HFF-Myc (cell line): ENCODE results near the gene TSPO2.
A peak's percentile ranks its signal among the peaks of the same experiment; 100 is the strongest.

Source experiments
- DNase-seq: peaks from one replicate; pipeline ENCODE4 v3.0.0-alpha.2; 2011; ENCODE audit warnings: low read depth; ENCODE audit errors: extremely low read depth
- H3K4me3 ChIP-seq: replicated peaks from 2 replicates; pipeline ENCODE4 v1.5.1; 2011; ENCODE audit warnings: low read depth, mild to moderate bottlenecking, control low read depth, low read length
- TF ChIP-seq, protein P1 (sequence below): IDR thresholded peaks from 2 replicates; pipeline ENCODE4 v1.5.1; 2012; ENCODE audit warnings: mild to moderate bottlenecking, low read depth, low read length, control low read depth; ENCODE audit errors: missing control alignments

Gene TSPO2

DNA sequence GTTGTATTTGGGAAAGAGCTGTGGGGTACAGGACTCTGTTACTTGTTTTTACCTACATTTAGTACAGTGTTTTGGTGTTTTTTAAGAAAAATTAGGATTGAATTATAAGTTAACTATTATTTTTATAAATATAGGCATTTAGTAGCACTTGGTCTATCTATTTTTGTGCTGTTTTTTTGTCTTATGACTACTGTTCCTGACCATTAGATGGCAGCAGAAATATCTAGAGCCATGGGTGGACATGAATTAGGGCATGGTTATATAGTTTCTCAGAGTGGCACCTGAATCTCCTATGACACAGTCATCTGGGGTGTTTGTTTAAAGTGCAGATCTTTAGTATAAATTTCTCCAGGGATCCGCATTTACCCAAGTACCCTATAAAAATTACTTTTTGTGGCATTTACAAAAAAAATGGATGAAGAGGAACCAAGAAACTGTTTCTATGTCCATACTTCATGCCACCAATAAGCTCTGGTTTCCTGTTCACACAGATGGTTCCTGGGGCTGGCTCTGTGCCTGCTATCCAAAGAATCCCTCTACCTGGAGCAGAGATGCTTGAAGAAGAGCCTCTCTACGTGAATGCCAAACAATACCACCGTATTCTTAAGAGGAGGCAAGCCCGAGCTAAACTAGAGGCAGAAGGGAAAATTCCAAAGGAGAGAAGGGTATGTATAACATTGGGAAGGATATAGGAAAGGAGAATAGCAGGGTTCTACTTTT lies 50.3 kb downstream of the TSPO2 start:
- DNase-seq = no peak
- no peak overlapping the region for H3K4me3 ChIP-seq

DNA sequence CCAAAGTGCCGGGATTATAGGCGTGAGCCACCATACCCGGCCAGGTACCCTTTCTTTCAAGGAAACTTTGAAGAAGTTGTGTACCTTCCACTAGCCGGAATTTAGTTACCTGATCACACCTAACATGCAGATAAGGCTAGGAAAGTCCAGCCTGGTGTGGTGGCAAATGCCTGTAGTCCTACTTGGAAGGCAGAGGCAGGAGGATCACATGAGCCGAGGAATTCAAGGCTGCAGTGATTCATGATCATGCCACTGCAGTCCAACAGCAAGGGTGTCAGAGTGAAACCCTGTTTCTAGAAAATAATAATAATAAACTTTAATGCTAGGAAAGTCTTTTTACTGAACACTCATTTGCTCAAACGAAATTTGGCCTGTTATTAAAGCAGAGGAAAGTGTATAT lies 51.5 kb downstream of the TSPO2 start:
- TF ChIP-seq, protein P1, sequence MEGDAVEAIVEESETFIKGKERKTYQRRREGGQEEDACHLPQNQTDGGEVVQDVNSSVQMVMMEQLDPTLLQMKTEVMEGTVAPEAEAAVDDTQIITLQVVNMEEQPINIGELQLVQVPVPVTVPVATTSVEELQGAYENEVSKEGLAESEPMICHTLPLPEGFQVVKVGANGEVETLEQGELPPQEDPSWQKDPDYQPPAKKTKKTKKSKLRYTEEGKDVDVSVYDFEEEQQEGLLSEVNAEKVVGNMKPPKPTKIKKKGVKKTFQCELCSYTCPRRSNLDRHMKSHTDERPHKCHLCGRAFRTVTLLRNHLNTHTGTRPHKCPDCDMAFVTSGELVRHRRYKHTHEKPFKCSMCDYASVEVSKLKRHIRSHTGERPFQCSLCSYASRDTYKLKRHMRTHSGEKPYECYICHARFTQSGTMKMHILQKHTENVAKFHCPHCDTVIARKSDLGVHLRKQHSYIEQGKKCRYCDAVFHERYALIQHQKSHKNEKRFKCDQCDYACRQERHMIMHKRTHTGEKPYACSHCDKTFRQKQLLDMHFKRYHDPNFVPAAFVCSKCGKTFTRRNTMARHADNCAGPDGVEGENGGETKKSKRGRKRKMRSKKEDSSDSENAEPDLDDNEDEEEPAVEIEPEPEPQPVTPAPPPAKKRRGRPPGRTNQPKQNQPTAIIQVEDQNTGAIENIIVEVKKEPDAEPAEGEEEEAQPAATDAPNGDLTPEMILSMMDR = no peak
- DNase-seq = no peak
- no peak overlapping the region for H3K4me3 ChIP-seq

More for the DNA sequence above, 50.3 kb downstream of the TSPO2 start:
- TF ChIP-seq, protein P1 = peak; percentile 19
